ENCODE results near the gene C1orf115.
A peak's percentile ranks its signal among the peaks of the same experiment; 100 is the strongest.
"Not testable (repeated sequence)": the region's sequence is repeated elsewhere in the genome, so short reads cannot be mapped to it uniquely, and the experiment has no call there.

The C1orf115 gene

GRCh38 chr1:220695426-220695825 is 5.3 kb downstream of the C1orf115 start:
- DNase-seq: no peak

- DNase-seq: no peak
These were observed 6.2 kb downstream of the C1orf115 start for GRCh38 chr1:220696226-220696862.

GRCh38 chr1:220696863-220697231 is 6.7 kb downstream of the C1orf115 start:
- DNase-seq: no peak

- no peak for DNase-seq
These were observed 7.2 kb downstream of the C1orf115 start for GRCh38 chr1:220697326-220697725.

GRCh38 chr1:220698607-220699016 is 8.4 kb downstream of the C1orf115 start:
- DNase-seq: no peak

- DNase-seq: no peak
These were observed 8.9 kb downstream of the C1orf115 start for GRCh38 chr1:220699044-220699443.

GRCh38 chr1:220700556-220701179 is 10.5 kb downstream of the C1orf115 start:
- peak; percentile 46 for DNase-seq

- DNase-seq: no peak
These were observed 11.8 kb downstream of the C1orf115 start for GRCh38 chr1:220701974-220702373.

GRCh38 chr1:220702733-220703270 is 12.6 kb downstream of the C1orf115 start:
- DNase-seq: no peak

GRCh38 chr1:220703305-220703704 is 13.1 kb downstream of the C1orf115 start:
- no peak for DNase-seq

- DNase-seq: no peak
These were observed 15.6 kb downstream of the C1orf115 start for GRCh38 chr1:220705782-220706181.

- DNase-seq: no peak
These were observed 16.3 kb downstream of the C1orf115 start for GRCh38 chr1:220706480-220706879.

- DNase-seq: no peak
These were observed 17.0 kb downstream of the C1orf115 start for GRCh38 chr1:220707160-220707559.

- no peak for DNase-seq
These were observed 18.1 kb downstream of the C1orf115 start for GRCh38 chr1:220708244-220708643.

- DNase-seq: peak; percentile 33
These were observed 19.0 kb downstream of the C1orf115 start for GRCh38 chr1:220708936-220709801.

GRCh38 chr1:220710333-220710732 is 20.2 kb downstream of the C1orf115 start:
- DNase-seq: no peak

- no peak for DNase-seq
These were observed 21.1 kb downstream of the C1orf115 start for GRCh38 chr1:220711056-220711809.

- DNase-seq: not testable (repeated sequence)
These were observed 25.8 kb downstream of the C1orf115 start for GRCh38 chr1:220715986-220716385.

GRCh38 chr1:220717800-220718640 is 27.9 kb downstream of the C1orf115 start:
- no peak for DNase-seq

- DNase-seq: not testable (repeated sequence)
These were observed 31.1 kb downstream of the C1orf115 start for GRCh38 chr1:220721266-220721665.

- DNase-seq: no peak
These were observed 36.5 kb downstream of the C1orf115 start for GRCh38 chr1:220726634-220727033.

- no peak for DNase-seq
These were observed 37.4 kb downstream of the C1orf115 start for GRCh38 chr1:220727519-220727918.
